ENCODE results near the gene RBM22. TPM values are rescaled to one million over a fixed set of nuclear protein-coding genes. Genes with fewer than 3 reads are reported as not detected.

The RBM22 gene
- total and polyA plus RNA-seq, 2 of the 8 experiments (the other 6 are each of a cell fraction or from before 2014, with no cell fraction given): 20.8 to 33.9 TPM

- TF ChIP-seq KDM1A (IDR thresholded peaks at IDR 0.05; ENCODE audit: borderline replicate concordance, low read length): peak; percentile 29; the same call in 1 of the 2 replicates
- TF ChIP-seq JUND (IDR thresholded peaks at IDR 0.05; ENCODE audit: low read length): no peak
- TF ChIP-seq GTF2F1 (IDR thresholded peaks at IDR 0.05; ENCODE audit: borderline replicate concordance, low read depth, low read length): no peak
- no peak for TF ChIP-seq CEBPB (IDR thresholded peaks at IDR 0.05; ENCODE audit: low read depth, low read length)
- no peak for TF ChIP-seq SIX5 (IDR thresholded peaks at IDR 0.05; ENCODE audit: low read depth, low read length)
- TF ChIP-seq POLR2A (IDR thresholded peaks at IDR 0.05; ENCODE audit: control extremely low read depth in 1 of 2, low read depth in 2 of 2, low read length in 2 of 2): peak in 1 of 2 experiments; percentile 52; a peak in 2 of 3 replicates
- 0 out of 2 replicates have a peak, but pooled peaks have one; percentile 24 for TF ChIP-seq CREB1 (IDR thresholded peaks at IDR 0.05)
- peak; percentile 21 for TF ChIP-seq KDM4A (IDR thresholded peaks at IDR 0.05; ENCODE audit: low read depth, low read length, severe bottlenecking)
- no peak for TF ChIP-seq MAFK (IDR thresholded peaks at IDR 0.05; ENCODE audit: low read depth, low read length)
- no peak for TF ChIP-seq SRF (IDR thresholded peaks at IDR 0.05; ENCODE audit: low read depth, low read length)
- TF ChIP-seq TAF7 (optimal IDR thresholded peaks at IDR 0.05; ENCODE audit: borderline replicate concordance, low read depth, low read length): peak; percentile 46
- no peak for TF ChIP-seq KDM5A (IDR thresholded peaks at IDR 0.05; ENCODE audit: low read length)
- TF ChIP-seq RXRA (IDR thresholded peaks at IDR 0.05; ENCODE audit: insufficient read depth, low read depth, low read length): no peak
- no peak for TF ChIP-seq CTCF (IDR thresholded peaks at IDR 0.05; ENCODE audit: control extremely low read depth in 1 of 3, insufficient read depth in 1 of 3, low read depth in 1 of 3, low read length in 3 of 3)
- TF ChIP-seq BACH1 (IDR thresholded peaks at IDR 0.05; ENCODE audit: low read length): no peak
- peak; percentile 26; the same call in 1 of the 2 replicates for TF ChIP-seq TBP (IDR thresholded peaks at IDR 0.05; ENCODE audit: low read depth, low read length)
- TF ChIP-seq CBX8 (IDR thresholded peaks at IDR 0.05; ENCODE audit: borderline replicate concordance, low read depth, low read length): no peak
- no peak for TF ChIP-seq HDAC6 (IDR thresholded peaks at IDR 0.05; ENCODE audit: low read depth, low read length)
- no peak for TF ChIP-seq NRF1 (IDR thresholded peaks at IDR 0.05; ENCODE audit: low read depth, low read length)
- TF ChIP-seq TCF12 (IDR thresholded peaks at IDR 0.05; ENCODE audit: low read depth, low read length): no peak
- TF ChIP-seq ASH2L (IDR thresholded peaks at IDR 0.05; ENCODE audit: low read length): peak; percentile 35
- TF ChIP-seq POLR2AphosphoS5 (IDR thresholded peaks at IDR 0.05; ENCODE audit: low read depth, low read length): peak; percentile 7; the same call in 1 of the 2 replicates
- no peak for TF ChIP-seq SP2 (IDR thresholded peaks at IDR 0.05; ENCODE audit: low read length)
Observed at GRCh38 chr5:150672237-150672883, 28.5 kb downstream of the RBM22 start (continued).

All from H1 (cell line).